ENCODE measurements around the gene FBXL12. TPM values are rescaled to one million over a fixed set of nuclear protein-coding genes. Genes with fewer than 3 reads are reported as not detected.
"Not testable (repeated sequence)": the region's sequence is repeated elsewhere in the genome, so short reads cannot be mapped to it uniquely, and the experiment has no call there.

Gene FBXL12
- total RNA-seq, 1 donor: 17.1 TPM

GRCh38 chr19:9819596-9819909, 674 bp upstream of the FBXL12 start:
- H3K9me3 ChIP-seq (ENCODE audit: low read depth, low read length): no peaks in the 10 kb centered on the region
- H3K27me3 ChIP-seq (ENCODE audit: insufficient read depth, low read length): no peaks in the 10 kb centered on the region
- H3K4me1 ChIP-seq (ENCODE audit: insufficient read depth, low read length): peaks cover 21% of the 10 kb centered on the region
- peak overlapping the region; percentile 35 for H3K4me3 ChIP-seq (ENCODE audit: low read length)

- Histone ChIP-seq H3K27me3 (ENCODE audit: insufficient read depth, low read length) (no peaks in the 10 kb centered on the region), H3K4me3 (ENCODE audit: low read length) (peak overlapping the region; percentile 97), H3K9me3 (ENCODE audit: low read depth, low read length) (no peaks in the 10 kb centered on the region), H3K4me1 (ENCODE audit: insufficient read depth, low read length) (peaks cover 21% of the 10 kb centered on the region)
These were observed 625 bp downstream of the FBXL12 start for GRCh38 chr19:9818175-9818733.

- Histone ChIP-seq H3K4me1 (ENCODE audit: insufficient read depth, low read length) (peaks cover 19% of the 10 kb centered on the region), H3K4me3 (ENCODE audit: low read length) (no peak overlapping the region), H3K27me3 (ENCODE audit: insufficient read depth, low read length) (no peaks in the 10 kb centered on the region), H3K9me3 (ENCODE audit: low read depth, low read length) (no peaks in the 10 kb centered on the region)
These were observed 7.7 kb downstream of the FBXL12 start for GRCh38 chr19:9811139-9811538.

GRCh38 chr19:9808855-9809824, 9.7 kb downstream of the FBXL12 start:
- H3K27me3 ChIP-seq (ENCODE audit: insufficient read depth, low read length): no peaks in the 10 kb centered on the region
- H3K9me3 ChIP-seq (ENCODE audit: low read depth, low read length): no peaks in the 10 kb centered on the region
- H3K4me1 ChIP-seq (ENCODE audit: insufficient read depth, low read length): peaks cover 19% of the 10 kb centered on the region
- no peak overlapping the region for H3K4me3 ChIP-seq (ENCODE audit: low read length)

- no peaks in the 10 kb centered on the region for H3K9me3 ChIP-seq (ENCODE audit: low read depth, low read length)
- H3K4me1 ChIP-seq (ENCODE audit: insufficient read depth, low read length): peaks cover 19% of the 10 kb centered on the region
- no peak overlapping the region for H3K4me3 ChIP-seq (ENCODE audit: low read length)
- no peaks in the 10 kb centered on the region for H3K27me3 ChIP-seq (ENCODE audit: insufficient read depth, low read length)
These were observed 12.1 kb downstream of the FBXL12 start for GRCh38 chr19:9806803-9807202.

GRCh38 chr19:9801976-9802375, 16.9 kb downstream of the FBXL12 start:
- H3K9me3 ChIP-seq (ENCODE audit: low read depth, low read length): no peaks in the 10 kb centered on the region
- no peak overlapping the region for H3K4me3 ChIP-seq (ENCODE audit: low read length)
- no peaks in the 10 kb centered on the region for H3K27me3 ChIP-seq (ENCODE audit: insufficient read depth, low read length)
- peaks cover 15% of the 10 kb centered on the region for H3K4me1 ChIP-seq (ENCODE audit: insufficient read depth, low read length)

- Histone ChIP-seq H3K4me3 (ENCODE audit: low read length) (no peak overlapping the region), H3K9me3 (ENCODE audit: low read depth, low read length) (no peaks in the 10 kb centered on the region), H3K27me3 (ENCODE audit: insufficient read depth, low read length) (no peaks in the 10 kb centered on the region), H3K4me1 (ENCODE audit: insufficient read depth, low read length) (peaks cover 25% of the 10 kb centered on the region)
These were observed 19.7 kb downstream of the FBXL12 start for GRCh38 chr19:9799162-9799561.

- Histone ChIP-seq H3K9me3 (ENCODE audit: low read depth, low read length) (no peaks in the 10 kb centered on the region), H3K4me3 (ENCODE audit: low read length) (no peak overlapping the region), H3K27me3 (ENCODE audit: insufficient read depth, low read length) (no peaks in the 10 kb centered on the region), H3K4me1 (ENCODE audit: insufficient read depth, low read length) (peaks cover 25% of the 10 kb centered on the region)
These were observed 21.0 kb downstream of the FBXL12 start for GRCh38 chr19:9797871-9798270.

GRCh38 chr19:9796113-9796773, 22.6 kb downstream of the FBXL12 start:
- H3K4me3 ChIP-seq (ENCODE audit: low read length): no peak overlapping the region
- H3K27me3 ChIP-seq (ENCODE audit: insufficient read depth, low read length): no peaks in the 10 kb centered on the region
- H3K4me1 ChIP-seq (ENCODE audit: insufficient read depth, low read length): peaks cover 27% of the 10 kb centered on the region
- no peaks in the 10 kb centered on the region for H3K9me3 ChIP-seq (ENCODE audit: low read depth, low read length)

- H3K9me3 ChIP-seq (ENCODE audit: low read depth, low read length): no peaks in the 10 kb centered on the region
- H3K27me3 ChIP-seq (ENCODE audit: insufficient read depth, low read length): no peaks in the 10 kb centered on the region
- H3K4me3 ChIP-seq (ENCODE audit: low read length): peak overlapping the region; percentile 58
- peaks cover 20% of the 10 kb centered on the region for H3K4me1 ChIP-seq (ENCODE audit: insufficient read depth, low read length)
These were observed 25.7 kb downstream of the FBXL12 start for GRCh38 chr19:9793071-9793591.

GRCh38 chr19:9792206-9793070, 26.4 kb downstream of the FBXL12 start:
- Histone ChIP-seq H3K4me1 (ENCODE audit: insufficient read depth, low read length) (peaks cover 18% of the 10 kb centered on the region), H3K9me3 (ENCODE audit: low read depth, low read length) (no peaks in the 10 kb centered on the region), H3K4me3 (ENCODE audit: low read length) (peak overlapping the region; percentile 58), H3K27me3 (ENCODE audit: insufficient read depth, low read length) (no peaks in the 10 kb centered on the region)

- H3K27me3 ChIP-seq (ENCODE audit: insufficient read depth, low read length): no peaks in the 10 kb centered on the region
- H3K9me3 ChIP-seq (ENCODE audit: low read depth, low read length): no peaks in the 10 kb centered on the region
- peaks cover 20% of the 10 kb centered on the region for H3K4me1 ChIP-seq (ENCODE audit: insufficient read depth, low read length)
- peak overlapping the region; percentile 52 for H3K4me3 ChIP-seq (ENCODE audit: low read length)
These were observed 27.2 kb downstream of the FBXL12 start for GRCh38 chr19:9791552-9792205.

GRCh38 chr19:9791073-9791367, 27.9 kb downstream of the FBXL12 start:
- H3K4me1 ChIP-seq (ENCODE audit: insufficient read depth, low read length): peaks cover 20% of the 10 kb centered on the region
- H3K4me3 ChIP-seq (ENCODE audit: low read length): peak overlapping the region; percentile 37
- H3K9me3 ChIP-seq (ENCODE audit: low read depth, low read length); H3K27me3 ChIP-seq (ENCODE audit: insufficient read depth, low read length): not testable (repeated sequence)

GRCh38 chr19:9789579-9789978, 29.3 kb downstream of the FBXL12 start:
- H3K27me3 ChIP-seq (ENCODE audit: insufficient read depth, low read length); H3K4me3 ChIP-seq (ENCODE audit: low read length); H3K9me3 ChIP-seq (ENCODE audit: low read depth, low read length): not testable (repeated sequence)
- H3K4me1 ChIP-seq (ENCODE audit: insufficient read depth, low read length): peaks cover 25% of the 10 kb centered on the region

Data from mononuclear cell (primary cell).